Right forelimb (tissue), 1 donor: Measurements from ENCODE around the gene PAPSS2.

ENCODE experiments used
- DNase-seq: peaks from one replicate; pipeline ENCODE4 v3.0.0-alpha.2; 2018

PAPSS2 gene

GRCh38 chr10:87753995-87754866 is 94.6 kb downstream of the PAPSS2 start:
- no peak for DNase-seq

- DNase-seq, result no peak
Measured at GRCh38 chr10:87757685-87758084, 98.0 kb downstream of the PAPSS2 start.

GRCh38 chr10:87759551-87759950 is 99.9 kb downstream of the PAPSS2 start:
- no peak for DNase-seq

GRCh38 chr10:87760195-87760905 is 100.7 kb downstream of the PAPSS2 start:
- DNase-seq, result no peak

GRCh38 chr10:87761153-87761552 is 101.5 kb downstream of the PAPSS2 start:
- DNase-seq, result no peak

- no peak for DNase-seq
Measured at GRCh38 chr10:87761892-87762291, 102.2 kb downstream of the PAPSS2 start.

- no peak for DNase-seq
Measured at GRCh38 chr10:87763086-87763861, 103.6 kb downstream of the PAPSS2 start.

GRCh38 chr10:87764072-87764934 is 104.6 kb downstream of the PAPSS2 start:
- no peak for DNase-seq

- no peak for DNase-seq
Measured at GRCh38 chr10:87765666-87766376, 106.1 kb downstream of the PAPSS2 start.

GRCh38 chr10:87767253-87767652 is 107.6 kb downstream of the PAPSS2 start:
- no peak for DNase-seq

- no peak for DNase-seq
Measured at GRCh38 chr10:87771871-87772500, 112.3 kb downstream of the PAPSS2 start.

- no peak for DNase-seq
Measured at GRCh38 chr10:87775766-87776165, 116.1 kb downstream of the PAPSS2 start.

- no peak for DNase-seq
Measured at GRCh38 chr10:87776328-87776727, 116.7 kb downstream of the PAPSS2 start.

- no peak for DNase-seq
Measured at GRCh38 chr10:87781545-87781944, 121.9 kb downstream of the PAPSS2 start.

- no peak for DNase-seq
Measured at GRCh38 chr10:87782721-87783120, 123.0 kb downstream of the PAPSS2 start.

GRCh38 chr10:87786421-87786820 is 126.7 kb downstream of the PAPSS2 start:
- no peak for DNase-seq

- no peak for DNase-seq
Measured at GRCh38 chr10:87790185-87790584, 130.5 kb downstream of the PAPSS2 start.

- no peak for DNase-seq
Measured at GRCh38 chr10:87794285-87794684, 134.6 kb downstream of the PAPSS2 start.
